ENCODE measurements around the gene SCNN1G.

SCNN1G gene

DNA sequence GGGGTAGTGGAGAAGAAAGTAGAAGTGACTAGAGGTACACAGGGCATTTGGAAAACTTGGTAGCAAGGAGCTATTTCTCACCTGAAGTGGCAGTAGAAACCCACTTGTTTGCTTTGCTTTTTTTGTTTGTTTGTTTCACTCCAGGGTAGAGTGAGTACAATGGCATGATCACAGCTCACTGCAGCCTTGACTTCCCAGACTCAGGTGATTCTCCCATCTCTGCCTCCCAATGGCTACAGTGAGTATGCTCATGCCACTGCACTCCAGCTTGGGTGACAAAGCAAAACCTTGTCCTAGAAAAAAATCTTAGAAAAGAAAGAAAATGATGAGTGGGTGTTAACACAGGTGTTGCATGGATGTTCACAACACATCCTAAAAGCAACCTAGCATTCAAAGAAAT lies 40.4 kb downstream of the SCNN1G start:
- DNase-seq (ENCODE audit: low spot score), result no peak
- H3K27me3 ChIP-seq (ENCODE audit: insufficient read depth, poor library complexity, severe bottlenecking), result no peaks in the 10 kb centered on the region
- no peak overlapping the region for H3K27ac ChIP-seq (ENCODE audit: poor library complexity, severe bottlenecking)
- no peak for TF ChIP-seq CTCF (IDR thresholded peaks at IDR 0.05; ENCODE audit: poor library complexity, severe bottlenecking)
- H3K36me3 ChIP-seq (ENCODE audit: low read depth), result no peaks in the 10 kb centered on the region
- no peak for ATAC-seq (ENCODE audit: low read depth)
- no peaks in the 10 kb centered on the region for H3K4me1 ChIP-seq (ENCODE audit: insufficient read depth, poor library complexity, severe bottlenecking)
- H3K4me3 ChIP-seq (ENCODE audit: severe bottlenecking), result no peak overlapping the region
- no peaks in the 10 kb centered on the region for H3K9me3 ChIP-seq (ENCODE audit: severe bottlenecking)

- Histone ChIP-seq H3K27ac (ENCODE audit: poor library complexity, severe bottlenecking) (no peak overlapping the region), H3K27me3 (ENCODE audit: insufficient read depth, poor library complexity, severe bottlenecking) (no peaks in the 10 kb centered on the region), H3K9me3 (ENCODE audit: severe bottlenecking) (no peaks in the 10 kb centered on the region), H3K4me3 (ENCODE audit: severe bottlenecking) (no peak overlapping the region), H3K4me1 (ENCODE audit: insufficient read depth, poor library complexity, severe bottlenecking) (no peaks in the 10 kb centered on the region), H3K36me3 (ENCODE audit: low read depth) (no peaks in the 10 kb centered on the region)
- DNase-seq (ENCODE audit: low spot score) (no peak), ATAC-seq (ENCODE audit: low read depth) (no peak)
- TF ChIP-seq CTCF (IDR thresholded peaks at IDR 0.05; ENCODE audit: poor library complexity, severe bottlenecking), result no peak
Measured at GRCh38 chr16:23223368-23223767, 40.8 kb downstream of the SCNN1G start.

GRCh38 chr16:23225109-23225508 lies 42.6 kb downstream of the SCNN1G start:
- H3K4me1 ChIP-seq (ENCODE audit: insufficient read depth, poor library complexity, severe bottlenecking), result no peaks in the 10 kb centered on the region
- ATAC-seq (ENCODE audit: low read depth), result no peak

GRCh38 chr16:23225634-23226033 lies 43.1 kb downstream of the SCNN1G start:
- Histone ChIP-seq H3K27me3 (ENCODE audit: insufficient read depth, poor library complexity, severe bottlenecking) (no peaks in the 10 kb centered on the region), H3K4me1 (ENCODE audit: insufficient read depth, poor library complexity, severe bottlenecking) (no peaks in the 10 kb centered on the region), H3K9me3 (ENCODE audit: severe bottlenecking) (no peaks in the 10 kb centered on the region), H3K27ac (ENCODE audit: poor library complexity, severe bottlenecking) (no peak overlapping the region), H3K36me3 (ENCODE audit: low read depth) (no peaks in the 10 kb centered on the region), H3K4me3 (ENCODE audit: severe bottlenecking) (no peak overlapping the region)
- ATAC-seq (ENCODE audit: low read depth), result no peak
- TF ChIP-seq CTCF (IDR thresholded peaks at IDR 0.05; ENCODE audit: poor library complexity, severe bottlenecking), result no peak
- no peak for DNase-seq (ENCODE audit: low spot score)

More at GRCh38 chr16:23225109-23225508, 42.6 kb downstream of the SCNN1G start:
- Histone ChIP-seq H3K9me3 (ENCODE audit: severe bottlenecking) (no peaks in the 10 kb centered on the region), H3K27me3 (ENCODE audit: insufficient read depth, poor library complexity, severe bottlenecking) (no peaks in the 10 kb centered on the region), H3K36me3 (ENCODE audit: low read depth) (no peaks in the 10 kb centered on the region), H3K4me3 (ENCODE audit: severe bottlenecking) (no peak overlapping the region), H3K27ac (ENCODE audit: poor library complexity, severe bottlenecking) (no peak overlapping the region)
- DNase-seq (ENCODE audit: low spot score), result no peak
- TF ChIP-seq CTCF (IDR thresholded peaks at IDR 0.05; ENCODE audit: poor library complexity, severe bottlenecking), result no peak

GRCh38 chr16:23227529-23227928 lies 45.0 kb downstream of the SCNN1G start:
- Histone ChIP-seq H3K9me3 (ENCODE audit: severe bottlenecking) (no peaks in the 10 kb centered on the region), H3K4me1 (ENCODE audit: insufficient read depth, poor library complexity, severe bottlenecking) (no peaks in the 10 kb centered on the region), H3K27ac (ENCODE audit: poor library complexity, severe bottlenecking) (no peak overlapping the region), H3K36me3 (ENCODE audit: low read depth) (no peaks in the 10 kb centered on the region), H3K4me3 (ENCODE audit: severe bottlenecking) (no peak overlapping the region), H3K27me3 (ENCODE audit: insufficient read depth, poor library complexity, severe bottlenecking) (no peaks in the 10 kb centered on the region)
- ATAC-seq (ENCODE audit: low read depth) (no peak), DNase-seq (ENCODE audit: low spot score) (no peak)
- TF ChIP-seq CTCF (IDR thresholded peaks at IDR 0.05; ENCODE audit: poor library complexity, severe bottlenecking), result no peak

All from RWPE2 (cell line).